ENCODE measurements around the gene TWF2.
A peak's percentile ranks its signal among the peaks of the same experiment; 100 is the strongest.
"Not testable (repeated sequence)": the region's sequence is repeated elsewhere in the genome, so short reads cannot be mapped to it uniquely, and the experiment has no call there.

The TWF2 gene
- total RNA-seq, result 45.4 to 83.1 (median 59.8) reads per million in 4 experiments

- DNase-seq, result peak; percentile 82
Measured at GRCh38 chr3:52238761-52239701, at the start of gene TWF2. TSS of gene TWF2 (minus strand) at chr3:52239158. CDS start at chr3:52239016, 142 bp downstream.

GRCh38 chr3:52288674-52289073 is 49.7 kb upstream of the TWF2 start:
- no peak for DNase-seq

GRCh38 chr3:52286777-52287110 is 47.8 kb upstream of the TWF2 start:
- DNase-seq, result no peak

GRCh38 chr3:52284051-52284450 is 45.1 kb upstream of the TWF2 start:
- not testable (repeated sequence) for DNase-seq

GRCh38 chr3:52283306-52283705 is 44.3 kb upstream of the TWF2 start:
- DNase-seq, result no peak

- DNase-seq, result no peak
Measured at GRCh38 chr3:52281981-52282801, 43.2 kb upstream of the TWF2 start.

- DNase-seq, result no peak
Measured at GRCh38 chr3:52280050-52280461, 41.1 kb upstream of the TWF2 start.

GRCh38 chr3:52279596-52279995 is 40.6 kb upstream of the TWF2 start:
- no peak for DNase-seq

- DNase-seq, result peak; percentile 93
Measured at GRCh38 chr3:52278510-52279069, 39.6 kb upstream of the TWF2 start, which contains the start of gene WDR82. TSS of gene WDR82 (minus strand) at chr3:52278649. CDS start at chr3:52278361, 288 bp downstream.

GRCh38 chr3:52277972-52278509 is 39.1 kb upstream of the TWF2 start:
- peak; percentile 56 for DNase-seq

- DNase-seq, result peak; percentile 44
Measured at GRCh38 chr3:52277071-52277964, 38.4 kb upstream of the TWF2 start.

- not testable (repeated sequence) for DNase-seq
Measured at GRCh38 chr3:52274781-52275180, 35.8 kb upstream of the TWF2 start.

GRCh38 chr3:52272831-52273230 is 33.9 kb upstream of the TWF2 start:
- DNase-seq, result no peak

GRCh38 chr3:52272172-52272571 is 33.2 kb upstream of the TWF2 start:
- not testable (repeated sequence) for DNase-seq

GRCh38 chr3:52270252-52270754 is 31.3 kb upstream of the TWF2 start:
- no peak for DNase-seq

- no peak for DNase-seq
Measured at GRCh38 chr3:52269776-52270175, 30.8 kb upstream of the TWF2 start.

GRCh38 chr3:52268036-52268435 is 29.1 kb upstream of the TWF2 start:
- DNase-seq, result peak; percentile 16

GRCh38 chr3:52265387-52265786 is 26.4 kb upstream of the TWF2 start:
- DNase-seq, result no peak

GRCh38 chr3:52262447-52262846 is 23.5 kb upstream of the TWF2 start:
- no peak for DNase-seq

GRCh38 chr3:52259448-52259847 is 20.5 kb upstream of the TWF2 start:
- no peak for DNase-seq

- no peak for DNase-seq
Measured at GRCh38 chr3:52259035-52259434, 20.1 kb upstream of the TWF2 start.

GRCh38 chr3:52257911-52258310 is 19.0 kb upstream of the TWF2 start:
- no peak for DNase-seq

All from effector CD8-positive, alpha-beta T cell (primary cell).